K562 (cell line): ENCODE data around the gene BCL11A.

Experiments used
- BRCA1 ChIP-seq, 2 experiments: fragments of 450-650 bp in 1 of 2; sonication (generic) in 1 of 2; formaldehyde crosslinking in 1 of 2; IDR thresholded peaks; 2 replicates each; pipeline versions ENCODE4 v1.5.0 to v1.6.1; 2017 to 2020; ENCODE audit warnings: mild to moderate bottlenecking in 1 of 2, missing genetic modification reagents in 1 of 2
- CTCF ChIP-seq, 3 experiments: IDR thresholded peaks in 2 of 3; conservative IDR thresholded peaks in 1 of 3; 2 replicates each; pipeline ENCODE4 v1.5.1; 2011 to 2012; ENCODE audit warnings: low read length in 3 of 3, mild to moderate bottlenecking in 3 of 3, control low read depth in 2 of 3, improper control_type of control experiment in 1 of 3, inconsistent platforms in 1 of 3, low read depth in 1 of 3, mixed read lengths in 1 of 3, moderate library complexity in 1 of 3; ENCODE audit not compliant: insufficient read depth in 2 of 3
- MITF ChIP-seq: IDR thresholded peaks from 2 replicates; pipeline ENCODE4 v1.6.1; 2014; ENCODE audit warnings: antibody characterized with exemption
- NFE2 ChIP-seq: IDR thresholded peaks from 2 replicates; pipeline ENCODE4 v1.6.1; 2014; ENCODE audit warnings: antibody characterized with exemption, low read depth
- NR2F6 ChIP-seq: fragments of 450-650 bp; formaldehyde crosslinking; IDR thresholded peaks from 2 replicates; pipeline ENCODE4 v1.4.0; 2020; ENCODE audit warnings: mild to moderate bottlenecking
- POLR2A ChIP-seq: fragments of 450-650 bp; conservative IDR thresholded peaks from 2 replicates; pipeline ENCODE4 v1.6.1; 2016
- RBFOX2 ChIP-seq: fragments of 200-400 bp; formaldehyde crosslinking; IDR thresholded peaks from 2 replicates; pipeline ENCODE4 v1.6.1; 2017; ENCODE audit warnings: low read depth, mild to moderate bottlenecking, low read length, moderate library complexity
- ZNF174 ChIP-seq: fragments of 250-450 bp; sonication (Bioruptor Pico); IDR thresholded peaks from 2 replicates; pipeline ENCODE4 v1.4.0; 2020; ENCODE audit warnings: mild to moderate bottlenecking
- ZNF175 ChIP-seq: fragments of 200-800 bp; sonication (Bioruptor generic); IDR thresholded peaks from 2 replicates; pipeline ENCODE4 v1.6.1; 2016; ENCODE audit warnings: low read depth, mild to moderate bottlenecking, missing genetic modification characterization, missing compliant biosample characterization

GRCh38 chr2:60472663-60473289 is 80.7 kb downstream of the BCL11A start:
- TF ChIP-seq CTCF (IDR thresholded peaks at IDR 0.05 in 2 of 3, conservative IDR thresholded peaks at IDR 0.05 in 1 of 3; ENCODE audit: insufficient read depth in 2 of 3, low read depth in 1 of 3, low read length in 3 of 3) (no peak), ZNF174 (CRISPR knock-in tag) (no peak), BRCA1 (IDR thresholded peaks at IDR 0.05) (no peak), BRCA1 (CRISPR knock-in tag; IDR thresholded peaks at IDR 0.05) (no peak), POLR2A (no peak), NR2F6 (CRISPR knock-in tag) (no peak), NFE2 (no peak), RBFOX2 (no peak), MITF (no peak), ZNF175 (CRISPR knock-in tag) (no peak)
